Ascending aorta (tissue), 2 donors: Measurements from ENCODE around the gene KCNIP4. TPM values are rescaled to one million over a fixed set of nuclear protein-coding genes. Genes with fewer than 3 reads are reported as not detected.

Experiments
- DNase-seq, 2 donors: peaks; one replicate each; pipeline ENCODE4 v3.0.0-alpha.2; 2019; ENCODE audit warnings: low spot score in 2 of 2
- H3K27ac ChIP-seq, 2 donors: fragments of 200-600 bp; sonication (generic); one replicate each; pipeline ENCODE4 v1.5.1; 2016 to 2017; ENCODE audit warnings: mild to moderate bottlenecking in 1 of 2
- H3K27me3 ChIP-seq: fragments of 200-600 bp; sonication (generic); one replicate; pipeline ENCODE4 v1.5.1; 2017
- H3K36me3 ChIP-seq, 2 donors: fragments of 200-600 bp; sonication (generic); one replicate each; pipeline ENCODE4 v1.5.1; 2016
- H3K4me1 ChIP-seq, 2 donors: fragments of 200-600 bp; sonication (generic); one replicate each; pipeline ENCODE4 v1.5.1; 2016 to 2017; ENCODE audit warnings: mild to moderate bottlenecking in 1 of 2
- H3K4me3 ChIP-seq, 2 donors: fragments of 200-600 bp; sonication (generic); one replicate each; pipeline ENCODE4 v1.5.1; 2016 to 2017; ENCODE audit warnings: mild to moderate bottlenecking in 1 of 2
- H3K9me3 ChIP-seq, 2 donors: fragments of 200-600 bp; sonication (generic); one replicate each; pipeline ENCODE4 v1.5.1; 2016
- intact Hi-C: fragments of 100-400 bp; cut with DNase I; formaldehyde crosslinking; loops from one replicate; pipeline ENCODE4 v1.15.1; 2023
- total RNA-seq: library from RNA; depleted of rRNA; stranded (reverse); fragments of >200 nt; gene quantifications from one replicate; pipeline ENCODE4 v1.1.0, GENCODE V29; 2016
- TF ChIP-seq, protein P1 (sequence below), 3 experiments: fragments of 200-600 bp in 2 of 3; fragments of 450-650 bp in 1 of 3; sonication (generic) in 2 of 3; IDR thresholded peaks; one replicate each; pipeline ENCODE4 v1.5.1; 2016 to 2019; ENCODE audit warnings: antibody characterized with exemption in 3 of 3, mild to moderate bottlenecking in 1 of 3, moderate library complexity in 1 of 3

The KCNIP4 gene
- total RNA-seq, 1 donor from 2014 or later = not detected

DNA sequence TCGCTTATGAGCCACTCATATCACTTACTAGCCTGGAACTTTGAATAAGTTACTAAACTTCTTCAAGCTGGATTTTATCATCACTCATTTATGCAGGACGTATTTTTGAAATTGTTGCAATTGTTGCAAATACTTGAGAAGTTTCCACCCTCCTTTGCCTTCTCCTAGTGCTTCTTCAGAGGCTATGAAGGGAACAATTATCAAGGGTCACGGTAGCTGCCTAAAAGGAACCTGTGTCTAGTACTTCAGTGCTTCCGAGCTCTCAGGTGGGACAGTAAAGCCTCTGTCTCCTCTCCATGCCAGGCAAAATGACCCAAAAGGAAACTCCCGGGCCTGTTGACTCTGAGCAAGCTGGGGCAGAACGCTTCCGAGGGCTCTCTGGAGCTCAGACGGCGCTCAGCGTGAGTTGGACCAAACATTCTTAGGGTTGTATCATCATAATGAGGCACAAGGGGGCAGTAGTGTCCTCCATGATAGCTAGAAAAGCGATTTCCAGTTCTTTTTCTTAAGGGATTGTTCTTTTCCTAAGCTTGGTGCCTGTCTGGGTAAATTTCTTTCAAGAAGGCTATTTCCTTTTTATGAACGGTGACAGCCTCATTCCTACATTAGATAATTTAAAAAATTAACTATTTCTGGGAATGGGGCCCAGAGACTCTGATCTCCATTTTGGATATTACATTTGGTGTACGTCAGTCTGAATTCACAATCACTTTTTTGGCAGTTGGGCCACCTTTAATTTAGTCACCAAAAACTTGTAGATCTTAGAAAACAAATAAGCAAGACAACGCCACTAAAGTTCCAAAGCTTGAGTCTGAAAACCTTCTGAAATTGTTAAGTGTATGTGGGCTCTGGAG lies 1175.2 kb downstream of the KCNIP4 start:
- H3K27ac ChIP-seq = no peak overlapping the region
- H3K36me3 ChIP-seq = no peaks in the 10 kb centered on the region
- no peaks in the 10 kb centered on the region for H3K4me1 ChIP-seq
- no peaks in the 10 kb centered on the region for H3K27me3 ChIP-seq
- no peak for DNase-seq
- intact Hi-C loops = no loop called here
- TF ChIP-seq, protein P1, sequence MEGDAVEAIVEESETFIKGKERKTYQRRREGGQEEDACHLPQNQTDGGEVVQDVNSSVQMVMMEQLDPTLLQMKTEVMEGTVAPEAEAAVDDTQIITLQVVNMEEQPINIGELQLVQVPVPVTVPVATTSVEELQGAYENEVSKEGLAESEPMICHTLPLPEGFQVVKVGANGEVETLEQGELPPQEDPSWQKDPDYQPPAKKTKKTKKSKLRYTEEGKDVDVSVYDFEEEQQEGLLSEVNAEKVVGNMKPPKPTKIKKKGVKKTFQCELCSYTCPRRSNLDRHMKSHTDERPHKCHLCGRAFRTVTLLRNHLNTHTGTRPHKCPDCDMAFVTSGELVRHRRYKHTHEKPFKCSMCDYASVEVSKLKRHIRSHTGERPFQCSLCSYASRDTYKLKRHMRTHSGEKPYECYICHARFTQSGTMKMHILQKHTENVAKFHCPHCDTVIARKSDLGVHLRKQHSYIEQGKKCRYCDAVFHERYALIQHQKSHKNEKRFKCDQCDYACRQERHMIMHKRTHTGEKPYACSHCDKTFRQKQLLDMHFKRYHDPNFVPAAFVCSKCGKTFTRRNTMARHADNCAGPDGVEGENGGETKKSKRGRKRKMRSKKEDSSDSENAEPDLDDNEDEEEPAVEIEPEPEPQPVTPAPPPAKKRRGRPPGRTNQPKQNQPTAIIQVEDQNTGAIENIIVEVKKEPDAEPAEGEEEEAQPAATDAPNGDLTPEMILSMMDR (IDR thresholded peaks at IDR 0.05) = peak; percentile 16 to 57 (median 57)
- H3K9me3 ChIP-seq = no peaks in the 10 kb centered on the region
- H3K4me3 ChIP-seq = no peak overlapping the region

DNA sequence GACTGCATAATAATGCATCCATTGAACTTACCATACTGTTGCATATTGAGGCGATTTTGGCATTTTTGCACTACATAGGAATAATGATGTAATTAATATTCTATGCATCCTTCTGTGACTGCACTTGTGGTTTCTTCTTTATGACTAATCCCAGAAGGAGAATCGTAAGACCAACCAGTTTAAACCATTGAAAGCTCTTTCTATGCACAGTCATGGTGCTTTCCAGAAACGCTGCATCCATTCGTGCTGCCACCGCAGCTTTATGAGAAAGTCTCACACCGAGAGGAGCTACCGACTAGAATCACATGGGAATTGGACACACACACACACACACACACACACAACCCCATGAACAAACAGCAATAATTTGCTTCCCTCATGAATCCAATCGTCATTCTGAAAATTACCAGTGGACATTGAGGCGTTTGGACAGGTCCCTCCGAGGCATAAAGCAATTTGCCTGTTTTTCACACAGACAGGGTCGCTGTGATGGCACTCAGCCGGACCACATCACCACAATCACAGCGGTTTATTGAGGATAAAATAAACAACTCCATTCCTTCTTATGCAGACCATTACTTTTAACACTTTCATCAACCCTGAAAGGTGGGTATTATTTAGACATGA lies 1184.1 kb downstream of the KCNIP4 start:
- TF ChIP-seq, protein P1 (IDR thresholded peaks at IDR 0.05) = no peak
- Histone ChIP-seq H3K9me3 (no peaks in the 10 kb centered on the region), H3K27ac (no peak overlapping the region), H3K4me3 (no peak overlapping the region), H3K4me1 (no peaks in the 10 kb centered on the region), H3K36me3 (no peaks in the 10 kb centered on the region), H3K27me3 (no peaks in the 10 kb centered on the region)
- DNase-seq = no peak
- intact Hi-C loops = no loop called here

DNA sequence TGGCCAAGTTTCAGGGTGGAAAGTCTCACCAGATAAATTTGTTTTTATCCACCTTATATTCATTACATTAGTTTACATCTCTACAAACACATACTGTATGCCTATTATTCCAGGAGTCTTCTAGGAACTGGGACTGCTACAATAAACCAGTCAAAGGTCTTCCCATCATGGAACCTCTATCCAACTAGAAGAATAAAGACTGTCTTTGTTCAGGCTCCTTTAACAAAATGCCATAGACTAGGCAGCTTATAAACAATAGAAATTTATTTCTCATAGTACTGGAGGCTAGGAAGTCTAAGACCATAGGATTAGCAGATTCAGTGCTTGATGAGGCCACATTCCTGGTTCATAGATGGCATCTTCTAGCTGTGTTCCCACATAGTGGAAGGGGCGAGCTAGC lies 1186.7 kb downstream of the KCNIP4 start:
- TF ChIP-seq, protein P1 (IDR thresholded peaks at IDR 0.05) = no peak
- no peaks in the 10 kb centered on the region for H3K27me3 ChIP-seq
- H3K36me3 ChIP-seq = no peaks in the 10 kb centered on the region
- no peak overlapping the region for H3K27ac ChIP-seq
- DNase-seq = no peak
- intact Hi-C loops = no loop called here
- H3K4me1 ChIP-seq = no peaks in the 10 kb centered on the region
- H3K9me3 ChIP-seq = no peaks in the 10 kb centered on the region
- H3K4me3 ChIP-seq = no peak overlapping the region

DNA sequence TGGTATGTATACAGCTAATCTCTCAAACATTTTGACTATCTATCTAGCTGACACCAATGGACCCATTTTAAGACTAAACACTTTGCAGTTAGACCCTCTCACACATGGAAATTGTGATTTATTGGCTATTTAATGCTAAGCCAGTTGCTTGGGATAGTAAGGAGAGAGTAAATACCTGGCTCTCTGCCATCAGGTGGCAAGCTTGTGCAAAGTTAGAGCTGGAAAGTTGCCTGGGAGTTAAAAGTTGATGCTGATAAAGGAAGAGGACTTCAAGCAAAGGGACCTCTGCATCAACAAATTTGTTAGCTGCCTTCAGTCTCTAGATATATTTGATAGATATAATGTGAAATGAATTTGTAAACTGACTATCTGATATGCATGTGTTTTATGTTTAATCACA lies 1187.2 kb downstream of the KCNIP4 start:
- Histone ChIP-seq H3K4me3 (no peak overlapping the region), H3K36me3 (no peaks in the 10 kb centered on the region), H3K9me3 (no peaks in the 10 kb centered on the region), H3K4me1 (no peaks in the 10 kb centered on the region), H3K27ac (no peak overlapping the region), H3K27me3 (no peaks in the 10 kb centered on the region)
- TF ChIP-seq, protein P1 (IDR thresholded peaks at IDR 0.05) = no peak
- intact Hi-C loops = no loop called here
- DNase-seq = no peak

DNA sequence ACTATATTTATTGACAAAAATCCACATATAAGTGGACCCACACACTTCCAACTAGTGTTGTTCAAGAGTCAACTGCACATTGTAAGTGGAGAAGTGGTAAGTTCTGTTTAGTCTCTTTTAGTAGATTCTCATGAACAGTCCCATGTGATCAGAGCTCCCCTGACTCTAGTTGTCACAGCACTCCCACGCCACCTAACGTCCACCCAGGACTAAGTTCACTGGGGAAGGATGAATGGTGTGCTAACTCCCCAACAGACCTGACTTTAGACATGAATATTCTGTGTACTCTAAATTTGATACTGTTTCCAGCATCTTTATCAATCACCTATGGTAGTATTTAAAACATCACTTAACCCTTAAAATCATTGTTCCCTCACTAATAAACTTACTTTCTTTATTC lies 1188.5 kb downstream of the KCNIP4 start:
- Histone ChIP-seq H3K4me3 (no peak overlapping the region), H3K27me3 (no peaks in the 10 kb centered on the region), H3K36me3 (no peaks in the 10 kb centered on the region), H3K4me1 (no peaks in the 10 kb centered on the region), H3K9me3 (no peaks in the 10 kb centered on the region), H3K27ac (no peak overlapping the region)
- intact Hi-C loops = no loop called here
- no peak for DNase-seq
- TF ChIP-seq, protein P1 (IDR thresholded peaks at IDR 0.05) = no peak
